Fibroblast of peridontal ligament (primary cell): ENCODE data around the gene SYTL3.
"Not testable (repeated sequence)": the region's sequence is repeated elsewhere in the genome, so short reads cannot be mapped to it uniquely, and the experiment has no call there.

Source experiments
- DNase-seq: peaks from one replicate; pipeline ENCODE4 v3.0.0-alpha.2; 2010; ENCODE audit errors: extremely low read depth

The SYTL3 gene, protein sequence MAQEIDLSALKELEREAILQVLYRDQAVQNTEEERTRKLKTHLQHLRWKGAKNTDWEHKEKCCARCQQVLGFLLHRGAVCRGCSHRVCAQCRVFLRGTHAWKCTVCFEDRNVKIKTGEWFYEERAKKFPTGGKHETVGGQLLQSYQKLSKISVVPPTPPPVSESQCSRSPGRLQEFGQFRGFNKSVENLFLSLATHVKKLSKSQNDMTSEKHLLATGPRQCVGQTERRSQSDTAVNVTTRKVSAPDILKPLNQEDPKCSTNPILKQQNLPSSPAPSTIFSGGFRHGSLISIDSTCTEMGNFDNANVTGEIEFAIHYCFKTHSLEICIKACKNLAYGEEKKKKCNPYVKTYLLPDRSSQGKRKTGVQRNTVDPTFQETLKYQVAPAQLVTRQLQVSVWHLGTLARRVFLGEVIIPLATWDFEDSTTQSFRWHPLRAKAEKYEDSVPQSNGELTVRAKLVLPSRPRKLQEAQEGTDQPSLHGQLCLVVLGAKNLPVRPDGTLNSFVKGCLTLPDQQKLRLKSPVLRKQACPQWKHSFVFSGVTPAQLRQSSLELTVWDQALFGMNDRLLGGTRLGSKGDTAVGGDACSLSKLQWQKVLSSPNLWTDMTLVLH

DNA sequence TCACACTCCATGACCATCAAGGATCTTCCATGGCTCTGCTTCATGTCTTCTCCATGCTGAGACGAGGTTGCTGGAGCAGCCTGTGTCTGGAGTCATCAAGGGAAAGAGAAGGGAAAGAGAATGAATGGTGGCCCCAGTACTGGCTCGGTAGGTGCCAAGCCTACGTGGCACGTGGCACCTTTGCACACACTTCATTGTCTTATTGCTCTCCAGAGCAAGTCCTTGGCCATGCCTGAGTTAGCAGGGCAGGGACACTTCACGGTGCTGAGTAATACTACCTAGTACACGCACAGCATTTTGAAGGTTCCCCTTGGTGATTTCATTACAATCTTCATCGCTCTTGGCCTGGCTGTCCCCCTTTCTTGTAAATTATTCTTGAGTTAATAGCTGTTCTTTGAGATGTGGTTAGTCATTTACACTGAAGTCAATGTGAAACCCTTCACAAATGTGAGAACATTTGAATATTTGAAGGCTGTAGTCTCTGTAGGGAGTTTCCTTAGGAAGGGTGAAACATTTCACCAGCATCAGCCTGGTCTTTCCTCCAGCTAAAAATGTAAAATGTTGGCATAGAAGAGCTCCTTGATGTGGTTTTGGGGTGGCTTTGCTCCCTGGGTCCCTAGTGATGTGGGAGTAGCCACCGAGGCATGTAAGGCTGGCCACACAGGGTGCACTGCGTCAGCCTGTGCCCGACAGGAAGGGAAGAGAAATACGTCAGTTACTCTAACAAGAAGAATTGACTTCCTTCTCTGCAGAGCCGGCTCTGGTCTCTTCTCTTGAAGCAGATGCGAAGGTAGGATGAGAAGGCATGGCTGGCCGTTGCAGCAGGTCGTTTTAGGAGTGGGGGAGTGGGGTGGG lies at the start of gene SYTL3:
Gene SYTL3 (plus strand): TSS at position 766 of the 855 bp plus-strand sequence. CDS start 13,215 bp downstream, outside the sequence.
- peak; percentile 83 for DNase-seq

DNA sequence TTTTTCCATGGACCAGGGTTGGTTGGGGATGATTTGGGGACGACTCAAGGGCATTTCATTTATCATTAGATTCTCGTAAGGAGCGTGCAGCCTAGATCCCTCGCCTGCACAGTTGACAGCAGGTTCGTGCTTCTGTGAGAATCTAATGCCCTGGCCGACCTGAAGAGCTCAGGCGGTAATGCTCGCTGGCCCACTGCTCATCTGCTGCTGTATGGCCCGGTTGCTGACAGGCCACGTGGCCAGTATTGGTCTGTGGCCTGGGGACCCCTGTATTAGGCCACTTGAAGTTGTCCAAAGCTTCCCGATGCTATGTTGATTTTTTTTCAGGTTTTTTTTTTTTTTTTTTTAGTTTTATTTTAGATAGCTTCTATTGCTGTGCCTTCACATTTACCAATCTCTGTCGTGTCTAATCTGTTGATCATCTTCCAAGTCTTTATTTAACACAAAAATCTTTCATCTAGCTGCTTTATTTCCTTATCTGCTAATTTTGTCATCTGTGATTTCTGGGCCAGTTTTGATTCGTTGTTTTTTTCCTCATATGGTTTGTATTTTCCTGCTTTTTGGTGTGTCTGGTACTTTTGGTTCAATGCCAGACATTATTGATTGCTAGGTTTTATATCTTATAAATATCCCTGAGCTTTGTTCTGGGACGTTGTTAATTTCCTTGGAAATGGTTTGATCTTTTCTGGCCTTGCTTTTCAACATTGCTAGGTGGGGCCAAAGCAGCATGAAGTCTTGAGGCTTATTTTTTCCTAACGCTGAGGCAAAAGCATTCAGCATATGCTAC lies 46.4 kb upstream of the SYTL3 start:
- DNase-seq = no peak

DNA sequence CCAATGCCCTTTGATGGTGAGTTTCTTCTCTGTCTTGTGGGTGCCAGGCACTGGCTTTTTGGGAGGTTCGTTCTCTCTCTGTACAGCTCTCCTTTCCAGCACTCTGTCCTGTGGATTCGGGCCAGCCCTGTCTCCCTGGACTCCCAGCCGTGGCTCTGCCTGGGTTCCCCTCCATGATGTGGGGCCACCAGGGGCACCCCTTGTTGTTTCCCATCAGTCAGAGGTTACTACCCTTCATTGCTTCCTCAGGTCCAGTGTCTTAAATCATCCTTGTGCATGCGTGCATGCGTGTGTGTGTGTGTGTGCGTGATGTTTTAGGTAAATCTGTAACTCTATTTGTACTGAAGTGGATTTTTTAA lies 45.8 kb upstream of the SYTL3 start:
- no peak for DNase-seq

DNA sequence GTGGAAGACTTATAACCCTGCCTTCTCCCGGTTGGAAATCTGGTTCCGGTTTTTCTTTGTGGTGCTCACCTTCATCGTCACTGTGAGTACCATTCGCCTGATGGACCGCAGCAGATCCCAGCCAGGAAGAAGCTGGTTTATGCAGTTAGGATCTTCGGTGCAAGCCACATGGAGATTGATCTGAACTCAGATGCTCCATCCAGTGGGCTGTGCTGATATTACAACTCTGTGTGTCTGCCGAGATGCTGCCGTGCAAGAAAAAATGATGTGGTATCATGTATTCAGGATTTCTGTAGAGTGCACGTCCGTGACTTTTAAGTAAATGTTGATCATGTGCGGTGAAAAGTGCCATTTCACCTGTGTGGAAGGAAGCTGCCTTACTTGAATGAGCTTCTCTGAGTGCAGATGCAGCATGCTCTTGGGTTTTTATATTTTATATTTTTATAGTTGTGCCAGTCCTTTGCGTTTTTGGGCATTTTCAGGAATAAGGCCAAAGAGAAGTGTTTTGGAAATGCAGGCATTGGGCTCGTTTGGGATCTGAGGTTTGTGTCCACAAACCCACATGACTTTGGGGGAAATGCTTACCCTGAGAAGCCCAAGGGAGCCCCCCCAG lies 44.5 kb upstream of the SYTL3 start:
- peak; percentile 84 for DNase-seq

DNA sequence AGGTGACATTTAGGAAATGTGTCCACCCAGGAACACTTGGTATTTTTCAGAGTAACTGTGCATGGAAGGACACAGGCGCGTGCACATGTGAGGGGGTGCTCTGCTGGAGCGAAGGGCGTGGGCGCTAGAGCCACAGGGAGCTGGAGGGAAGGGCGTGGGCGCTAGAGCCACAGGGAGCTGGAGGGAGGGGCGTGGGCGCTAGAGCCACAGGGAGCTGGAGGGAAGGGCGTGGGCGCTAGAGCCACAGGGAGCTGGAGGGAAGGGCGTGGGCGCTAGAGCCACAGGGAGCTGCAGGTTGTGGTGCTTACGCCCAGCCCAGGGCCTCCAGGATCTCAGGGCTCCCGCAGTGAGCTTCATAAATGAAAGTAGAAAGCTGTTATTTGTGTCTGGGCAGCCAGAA lies 43.8 kb upstream of the SYTL3 start:
- not testable (repeated sequence) for DNase-seq

DNA sequence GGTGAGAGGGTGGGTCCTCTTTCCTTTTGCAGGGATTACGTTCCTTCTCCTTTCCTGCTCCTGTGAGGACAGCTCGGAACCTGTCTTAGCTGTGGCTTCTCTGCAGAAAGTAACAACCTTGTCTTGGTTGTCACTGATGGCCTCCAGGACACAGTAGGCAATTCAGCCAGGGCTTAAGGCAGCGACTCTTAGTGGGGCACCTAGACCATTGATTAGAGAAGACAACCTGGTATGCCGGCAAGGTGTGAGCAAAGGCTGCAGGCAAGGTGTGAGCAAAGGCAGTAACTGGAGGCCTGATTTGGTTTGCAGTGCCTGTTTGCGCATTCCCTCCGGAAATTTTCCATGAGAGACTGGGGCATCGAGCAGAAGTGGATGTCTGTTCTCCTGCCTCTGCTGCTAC lies 42.9 kb upstream of the SYTL3 start:
- no peak for DNase-seq

DNA sequence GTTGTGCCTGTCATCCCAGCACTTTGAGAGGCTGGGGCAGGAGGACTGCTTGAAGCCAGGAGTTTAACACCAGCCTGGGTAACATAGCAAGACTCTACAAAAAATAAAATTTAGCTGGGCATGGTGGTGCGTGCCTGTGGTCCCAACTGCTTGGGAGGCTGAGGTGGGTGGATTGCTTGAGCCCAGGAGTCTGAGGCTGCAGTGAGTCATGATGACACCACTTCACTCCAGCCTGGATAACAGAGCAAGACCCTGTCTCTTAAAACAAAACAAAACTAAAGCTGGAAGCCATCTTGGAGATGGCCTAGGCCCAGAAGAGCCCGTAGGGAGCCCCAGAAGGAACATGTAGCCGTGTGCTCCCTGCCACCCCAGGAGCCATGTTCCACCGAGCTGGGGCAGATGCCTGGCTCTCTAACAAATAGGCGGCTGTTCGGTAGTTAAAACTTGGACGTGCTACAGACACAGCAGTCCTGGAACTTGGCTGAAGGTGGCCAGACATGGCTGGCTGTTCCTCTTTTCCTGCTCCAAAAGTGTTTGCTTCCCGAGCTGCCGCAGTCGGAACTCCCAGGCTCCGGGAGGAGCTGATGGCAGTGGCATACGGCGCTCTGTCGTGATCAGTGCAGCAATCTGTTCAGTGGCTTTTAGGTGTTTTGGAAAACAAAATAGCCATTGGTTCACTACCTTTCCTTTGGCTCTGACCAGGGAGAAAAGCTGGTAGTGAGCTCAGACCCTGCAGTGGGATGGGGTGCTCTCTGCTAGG lies 42.3 kb upstream of the SYTL3 start:
- DNase-seq = no peak

DNA sequence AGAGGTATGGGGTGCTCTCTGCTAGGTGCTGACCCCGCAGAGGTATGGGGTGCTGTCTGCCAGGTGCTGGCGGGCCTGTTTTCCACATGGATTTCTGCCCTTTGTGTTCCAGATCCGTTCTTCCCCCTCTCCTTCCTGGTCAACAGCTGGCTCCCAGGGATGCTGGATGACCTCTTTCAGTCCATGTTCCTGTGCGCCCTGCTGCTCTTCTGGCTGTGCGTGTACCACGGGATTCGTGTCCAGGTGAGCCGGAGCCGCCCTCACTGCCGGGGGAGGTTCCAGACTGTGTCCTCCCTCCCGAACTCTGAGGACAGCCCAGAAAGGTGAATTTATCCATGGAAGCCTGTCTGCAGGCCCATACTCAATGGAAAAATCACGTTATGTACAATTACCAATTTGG lies 41.6 kb upstream of the SYTL3 start:
- no peak for DNase-seq

DNA sequence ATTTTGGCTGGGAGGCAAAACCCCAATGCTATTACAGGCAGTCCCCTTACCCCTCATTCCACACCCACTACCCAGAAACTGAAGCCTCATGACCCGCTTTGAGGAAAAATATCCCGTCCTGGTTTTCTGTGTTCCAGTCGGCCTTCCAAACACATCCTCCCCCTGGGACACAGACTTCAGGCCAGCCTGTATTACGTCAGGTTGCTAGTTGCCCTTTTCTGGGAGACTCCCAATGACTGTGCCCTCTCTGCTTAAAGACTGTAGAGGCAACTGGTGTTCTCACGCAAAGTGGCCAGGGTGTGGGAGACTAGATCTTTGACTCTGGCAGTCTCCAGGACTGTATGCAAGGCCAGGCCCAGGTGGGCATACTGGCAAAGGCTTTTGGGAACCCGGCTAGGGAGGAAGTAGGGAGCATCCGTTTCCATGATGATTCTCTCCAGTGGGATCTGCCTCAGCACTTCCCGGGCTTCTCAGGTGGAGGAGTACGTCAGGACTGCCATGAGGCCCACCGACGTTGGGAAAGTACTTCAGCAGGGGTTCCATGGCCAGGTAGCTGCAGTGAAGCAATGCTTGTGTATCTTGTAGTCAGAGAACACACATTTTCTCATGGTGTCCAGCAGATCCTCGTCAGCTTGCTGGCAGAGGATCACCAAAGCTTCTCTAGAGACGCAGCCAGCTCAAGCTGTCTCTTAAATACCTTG lies 40.2 kb upstream of the SYTL3 start:
- no peak for DNase-seq

DNA sequence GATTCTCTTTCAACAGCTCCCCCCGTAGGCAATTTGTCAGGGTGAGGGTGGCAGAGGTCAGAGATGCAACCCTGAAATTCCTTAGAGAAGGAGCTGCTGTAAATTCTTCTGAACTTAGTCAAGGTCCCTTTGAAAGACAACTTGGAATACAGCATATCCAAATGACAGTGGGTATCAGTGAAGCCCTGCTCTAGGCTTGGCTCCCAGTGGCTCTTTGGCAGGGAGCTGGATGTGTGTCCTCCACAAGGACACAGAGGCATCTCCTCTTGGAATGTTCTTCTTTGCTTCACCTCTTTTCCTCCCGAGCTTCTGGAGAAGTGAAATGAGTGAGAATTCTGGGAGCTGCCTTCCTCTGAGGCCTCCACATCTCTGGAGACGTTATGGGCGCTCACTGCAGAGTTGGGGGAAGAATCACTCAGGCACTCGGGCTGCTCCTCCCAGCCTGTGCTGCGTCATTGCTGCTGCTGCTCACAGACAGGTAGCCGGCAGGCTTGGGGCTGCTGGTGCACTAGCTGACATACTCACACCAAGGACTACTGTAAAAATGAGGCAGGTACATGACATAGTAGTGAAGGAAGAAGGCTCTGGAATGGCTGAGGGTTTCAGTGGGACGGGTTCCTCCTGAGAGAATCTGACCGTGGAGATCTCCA lies 39.4 kb upstream of the SYTL3 start:
- DNase-seq = no peak

DNA sequence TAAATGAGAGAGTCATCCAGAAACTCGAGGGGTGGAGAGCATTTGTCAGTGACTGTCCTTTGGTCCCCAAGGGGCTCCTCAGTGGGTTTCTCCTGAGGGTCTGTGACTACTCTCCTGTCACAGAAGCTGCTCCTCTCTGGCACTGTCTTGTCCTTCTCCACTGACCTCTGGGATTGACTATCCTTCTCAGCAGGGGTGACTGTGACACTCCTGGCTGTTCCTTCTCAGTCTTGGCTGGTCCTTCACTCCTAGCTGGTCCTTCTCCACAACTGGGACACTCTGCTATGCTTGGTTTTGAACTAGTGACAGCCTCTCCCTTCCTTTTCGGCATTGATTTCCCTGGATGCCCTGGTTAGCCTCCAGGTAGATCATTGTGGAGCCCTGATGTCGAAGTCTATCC lies 38.8 kb upstream of the SYTL3 start:
- DNase-seq = no peak

DNA sequence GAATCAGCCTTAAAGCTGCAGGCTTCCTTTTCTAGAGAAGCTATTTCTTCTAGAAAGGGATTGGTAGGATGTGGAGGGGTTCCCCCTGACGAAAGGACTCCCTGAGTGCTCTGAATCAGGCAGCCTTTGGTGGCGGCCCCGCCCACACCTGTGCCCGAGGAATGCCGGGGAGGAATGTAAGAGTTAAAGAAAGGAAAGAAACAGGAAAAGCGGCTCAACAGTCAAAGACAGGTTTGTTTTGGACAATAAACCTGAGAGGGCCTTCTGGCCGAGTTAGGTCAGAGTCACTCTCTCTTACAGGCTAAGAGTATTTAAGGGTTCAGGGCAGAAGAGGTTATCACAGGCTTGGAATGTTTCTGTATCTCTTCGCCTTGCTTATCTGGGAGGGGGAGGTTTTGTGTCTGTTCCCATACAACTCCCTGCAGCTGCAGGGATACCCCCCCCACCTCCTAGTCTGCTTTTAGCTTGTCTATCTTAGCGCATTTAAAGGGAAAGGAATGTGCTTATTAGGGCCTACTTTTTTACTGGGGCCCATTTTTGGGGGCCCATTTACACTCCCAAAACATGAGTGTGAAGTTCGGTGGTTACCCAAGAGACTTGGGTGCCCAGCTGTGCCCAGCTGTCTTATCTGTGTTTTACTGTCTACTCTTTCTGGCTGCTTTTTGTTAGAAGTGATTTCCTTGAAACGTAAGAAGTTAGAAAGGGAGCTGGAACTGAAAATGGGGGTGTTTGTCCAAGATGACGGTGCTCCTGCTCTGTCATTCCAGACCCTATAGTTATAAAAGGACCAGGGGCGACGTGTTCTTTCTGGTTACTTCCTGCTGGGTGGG lies 38.1 kb upstream of the SYTL3 start:
- no peak for DNase-seq

DNA sequence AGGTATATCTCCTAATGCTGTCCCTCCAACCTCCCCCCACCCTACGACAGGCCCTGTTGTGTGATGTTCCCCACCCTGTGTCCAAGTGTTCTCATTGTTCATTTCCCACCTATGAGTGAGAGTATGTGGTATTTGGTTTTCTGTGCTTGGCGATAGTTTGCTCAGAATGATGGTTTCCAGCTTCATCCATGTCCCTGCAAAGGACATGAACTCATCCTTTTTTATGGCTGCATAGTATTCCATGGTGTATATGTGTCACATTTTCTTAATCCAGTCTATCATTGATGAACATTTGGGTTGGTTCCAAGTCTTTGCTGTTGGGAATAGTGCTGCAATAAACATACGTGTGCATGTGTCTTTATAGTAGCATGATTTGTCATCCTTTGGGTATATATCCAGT lies 35.2 kb upstream of the SYTL3 start:
- DNase-seq = not testable (repeated sequence)

DNA sequence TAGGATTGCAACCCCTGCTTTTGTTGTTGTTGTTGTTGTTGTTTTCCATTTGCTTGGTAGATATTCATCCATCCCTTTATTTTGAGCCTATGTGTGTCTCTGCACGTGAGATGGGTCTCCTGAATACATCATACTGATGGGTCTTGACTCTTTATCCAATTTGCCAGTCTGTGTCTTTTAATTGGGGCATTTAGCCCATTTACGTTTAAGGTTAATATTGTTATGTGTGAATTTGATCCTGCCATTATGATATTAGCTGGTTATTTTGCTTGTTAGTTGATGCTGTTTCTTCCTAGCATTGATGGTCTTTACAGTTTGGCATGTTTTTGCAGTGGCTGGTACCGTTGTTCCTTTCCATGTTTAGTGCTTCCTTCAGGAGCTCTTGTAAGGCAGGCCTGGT lies 31.6 kb upstream of the SYTL3 start:
- DNase-seq = not testable (repeated sequence)

DNA sequence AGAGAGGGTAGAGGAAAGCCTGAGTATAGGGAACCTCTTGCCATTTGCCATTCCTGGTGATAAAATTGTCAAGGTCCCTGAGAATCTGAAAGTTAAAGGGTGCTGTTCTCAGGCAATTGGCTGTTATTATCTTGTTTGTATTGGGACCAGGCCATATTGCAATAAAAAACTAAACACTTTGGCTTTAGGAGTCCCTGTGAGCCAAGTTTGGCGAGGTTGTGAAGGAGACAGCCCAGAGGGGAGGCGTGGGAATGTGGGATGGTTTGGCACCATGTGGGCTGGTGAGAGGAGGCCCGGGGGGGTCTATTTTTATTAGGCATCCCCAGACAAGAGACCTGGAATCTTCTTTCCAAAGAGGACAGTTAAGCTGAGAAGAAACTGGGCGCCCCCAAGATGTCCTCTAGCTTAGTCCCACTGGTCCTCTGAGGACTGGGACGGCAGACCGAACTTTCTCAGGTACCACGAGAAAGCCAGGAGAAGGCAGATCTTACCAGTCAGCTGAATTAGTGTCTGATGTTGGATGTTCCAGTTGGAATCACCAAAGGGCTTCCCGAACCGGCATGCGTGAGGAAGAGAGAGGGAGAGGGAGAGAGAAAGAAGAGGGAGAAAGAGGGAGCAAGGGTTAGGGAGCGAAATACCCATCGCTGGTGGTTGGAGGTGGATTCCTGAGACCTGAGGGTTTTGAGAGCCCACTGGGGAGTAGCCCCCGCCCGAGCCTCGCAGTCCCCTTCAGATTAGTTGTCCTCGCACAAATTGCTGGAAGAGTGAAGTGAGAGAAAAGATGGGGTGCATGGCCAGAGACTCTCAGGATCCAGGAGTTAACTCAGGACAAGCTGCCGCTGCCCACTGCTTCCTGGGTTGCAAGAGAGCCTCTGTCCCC lies 29.7 kb upstream of the SYTL3 start:
- no peak for DNase-seq

DNA sequence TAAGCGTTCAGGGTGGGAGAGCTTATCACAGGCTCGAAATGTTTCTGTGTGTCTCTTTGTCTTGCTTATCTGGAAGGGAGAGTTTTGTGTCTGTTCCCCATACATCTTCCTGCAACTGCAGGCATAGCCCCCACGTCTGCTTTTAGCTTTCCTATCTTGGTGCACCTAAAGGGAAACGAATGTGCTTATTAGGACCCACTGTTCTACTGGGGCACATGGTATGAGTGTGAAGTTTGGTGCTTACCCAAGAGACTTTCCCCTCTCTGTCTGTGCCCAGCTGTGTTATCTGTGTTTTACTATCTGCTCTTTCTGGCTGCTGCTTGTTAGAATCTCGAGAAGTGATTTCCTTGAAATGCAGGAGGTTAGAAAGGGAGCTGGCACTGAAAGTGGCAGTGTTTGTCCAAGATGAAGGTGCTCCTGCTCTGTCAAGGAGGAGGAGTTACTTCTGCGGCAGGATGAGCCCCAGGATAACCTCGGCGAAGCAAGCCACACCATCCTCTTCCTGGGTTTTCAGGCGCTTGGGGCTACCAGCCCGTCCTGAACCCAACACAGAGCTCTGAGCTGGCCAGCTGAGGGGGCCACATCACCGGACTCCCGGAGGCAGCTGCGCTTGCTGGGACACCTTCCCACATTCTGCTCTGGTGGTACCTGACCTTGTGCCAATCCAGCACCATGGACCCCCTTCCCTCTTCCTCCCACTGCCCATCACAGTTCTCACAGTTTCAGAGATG lies 28.7 kb upstream of the SYTL3 start:
- DNase-seq = no peak
